ENCODE data around the gene SLC35B2.

- TF ChIP-seq CTCF (conservative IDR thresholded peaks at IDR 0.05; ENCODE audit: low read depth, low read length) (no peak), EZH2 (IDR thresholded peaks at IDR 0.05; ENCODE audit: low read length, unreplicated experiment) (no peak), EZH2phosphoT487 (IDR thresholded peaks at IDR 0.05; ENCODE audit: borderline replicate concordance, low read length) (no peak)
Measured at GRCh38 chr6:44277763-44278162, 20.4 kb upstream of the SLC35B2 start.
